ENCODE data around the gene PDE3B.
"Not testable (repeated sequence)": the region's sequence is repeated elsewhere in the genome, so short reads cannot be mapped to it uniquely, and the experiment has no call there.

Gene PDE3B

GRCh38 chr11:14643697-14644225 is at the start of gene PDE3B:
PDE3B (plus strand) TSS chr11:14643804; CDS start chr11:14644076, 272 bp downstream.
- peak in 1 of 2 donors; percentile 15 for DNase-seq (ENCODE audit: low read depth in 2 of 2)

GRCh38 chr11:14595261-14595660 is 48.3 kb upstream of the PDE3B start:
- DNase-seq (ENCODE audit: low read depth in 2 of 2), result not testable (repeated sequence)

GRCh38 chr11:14607713-14608112 is 35.9 kb upstream of the PDE3B start:
- no peak for DNase-seq (ENCODE audit: low read depth in 2 of 2)

GRCh38 chr11:14609902-14610301 is 33.7 kb upstream of the PDE3B start:
- DNase-seq (ENCODE audit: low read depth in 2 of 2), result no peak

- no peak for DNase-seq (ENCODE audit: low read depth in 2 of 2)
Measured at GRCh38 chr11:14611939-14612338, 31.7 kb upstream of the PDE3B start.

GRCh38 chr11:14612694-14613093 is 30.9 kb upstream of the PDE3B start:
- no peak for DNase-seq (ENCODE audit: low read depth in 2 of 2)

- no peak for DNase-seq (ENCODE audit: low read depth in 2 of 2)
Measured at GRCh38 chr11:14614091-14614622, 29.4 kb upstream of the PDE3B start.

GRCh38 chr11:14617241-14618027 is 26.2 kb upstream of the PDE3B start:
- no peak for DNase-seq (ENCODE audit: low read depth in 2 of 2)

GRCh38 chr11:14618060-14618459 is 25.5 kb upstream of the PDE3B start:
- no peak for DNase-seq (ENCODE audit: low read depth in 2 of 2)

GRCh38 chr11:14619603-14620531 is 23.7 kb upstream of the PDE3B start:
- DNase-seq (ENCODE audit: low read depth in 2 of 2), result no peak

GRCh38 chr11:14622223-14622954 is 21.2 kb upstream of the PDE3B start:
- DNase-seq (ENCODE audit: low read depth in 2 of 2), result no peak

- DNase-seq (ENCODE audit: low read depth in 2 of 2), result no peak
Measured at GRCh38 chr11:14623036-14623435, 20.6 kb upstream of the PDE3B start.

GRCh38 chr11:14625586-14626205 is 17.9 kb upstream of the PDE3B start:
- DNase-seq (ENCODE audit: low read depth in 2 of 2), result no peak

- DNase-seq (ENCODE audit: low read depth in 2 of 2), result no peak
Measured at GRCh38 chr11:14626650-14627049, 17.0 kb upstream of the PDE3B start.

GRCh38 chr11:14633506-14634224 is 9.9 kb upstream of the PDE3B start:
- not testable (repeated sequence) for DNase-seq (ENCODE audit: low read depth in 2 of 2)

GRCh38 chr11:14634813-14635212 is 8.8 kb upstream of the PDE3B start:
- no peak for DNase-seq (ENCODE audit: low read depth in 2 of 2)

GRCh38 chr11:14635546-14635945 is 8.1 kb upstream of the PDE3B start:
- DNase-seq (ENCODE audit: low read depth in 2 of 2), result no peak

GRCh38 chr11:14636119-14636518 is 7.5 kb upstream of the PDE3B start:
- DNase-seq (ENCODE audit: low read depth in 2 of 2), result no peak

GRCh38 chr11:14637868-14638409 is 5.7 kb upstream of the PDE3B start:
- no peak for DNase-seq (ENCODE audit: low read depth in 2 of 2)

- no peak for DNase-seq (ENCODE audit: low read depth in 2 of 2)
Measured at GRCh38 chr11:14638561-14638960, 5.0 kb upstream of the PDE3B start.

All from stimulated activated CD4-positive, alpha-beta T cell treated with anti-CD3 and anti-CD28 coated beads, Interleukin-1b, Interleukin-23, amount 100 ng/mL, for 1 hour (primary cell).